Stimulated activated CD4-positive, alpha-beta T cell treated with anti-CD3 and anti-CD28 coated beads, Interleukin-12 subunit alpha, Interleukin-12 subunit beta, amount 100 ng/mL, for 4 hours (primary cell): ENCODE results near the gene CUX1.
A peak's percentile ranks its signal among the peaks of the same experiment; 100 is the strongest.
"Not testable (repeated sequence)": the region's sequence is repeated elsewhere in the genome, so short reads cannot be mapped to it uniquely, and the experiment has no call there.

Experiments
- DNase-seq: peaks from one replicate; pipeline ENCODE4 v3.0.0-alpha.2; 2020

CUX1 gene, protein sequence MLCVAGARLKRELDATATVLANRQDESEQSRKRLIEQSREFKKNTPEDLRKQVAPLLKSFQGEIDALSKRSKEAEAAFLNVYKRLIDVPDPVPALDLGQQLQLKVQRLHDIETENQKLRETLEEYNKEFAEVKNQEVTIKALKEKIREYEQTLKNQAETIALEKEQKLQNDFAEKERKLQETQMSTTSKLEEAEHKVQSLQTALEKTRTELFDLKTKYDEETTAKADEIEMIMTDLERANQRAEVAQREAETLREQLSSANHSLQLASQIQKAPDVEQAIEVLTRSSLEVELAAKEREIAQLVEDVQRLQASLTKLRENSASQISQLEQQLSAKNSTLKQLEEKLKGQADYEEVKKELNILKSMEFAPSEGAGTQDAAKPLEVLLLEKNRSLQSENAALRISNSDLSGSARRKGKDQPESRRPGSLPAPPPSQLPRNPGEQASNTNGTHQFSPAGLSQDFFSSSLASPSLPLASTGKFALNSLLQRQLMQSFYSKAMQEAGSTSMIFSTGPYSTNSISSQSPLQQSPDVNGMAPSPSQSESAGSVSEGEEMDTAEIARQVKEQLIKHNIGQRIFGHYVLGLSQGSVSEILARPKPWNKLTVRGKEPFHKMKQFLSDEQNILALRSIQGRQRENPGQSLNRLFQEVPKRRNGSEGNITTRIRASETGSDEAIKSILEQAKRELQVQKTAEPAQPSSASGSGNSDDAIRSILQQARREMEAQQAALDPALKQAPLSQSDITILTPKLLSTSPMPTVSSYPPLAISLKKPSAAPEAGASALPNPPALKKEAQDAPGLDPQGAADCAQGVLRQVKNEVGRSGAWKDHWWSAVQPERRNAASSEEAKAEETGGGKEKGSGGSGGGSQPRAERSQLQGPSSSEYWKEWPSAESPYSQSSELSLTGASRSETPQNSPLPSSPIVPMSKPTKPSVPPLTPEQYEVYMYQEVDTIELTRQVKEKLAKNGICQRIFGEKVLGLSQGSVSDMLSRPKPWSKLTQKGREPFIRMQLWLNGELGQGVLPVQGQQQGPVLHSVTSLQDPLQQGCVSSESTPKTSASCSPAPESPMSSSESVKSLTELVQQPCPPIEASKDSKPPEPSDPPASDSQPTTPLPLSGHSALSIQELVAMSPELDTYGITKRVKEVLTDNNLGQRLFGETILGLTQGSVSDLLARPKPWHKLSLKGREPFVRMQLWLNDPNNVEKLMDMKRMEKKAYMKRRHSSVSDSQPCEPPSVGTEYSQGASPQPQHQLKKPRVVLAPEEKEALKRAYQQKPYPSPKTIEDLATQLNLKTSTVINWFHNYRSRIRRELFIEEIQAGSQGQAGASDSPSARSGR (N-terminal part only)

GRCh38 chr7:101817471-101818286 lies at the start of gene CUX1:
CUX1 (plus strand) TSS chr7:101817626; CDS start chr7:101817640, 14 bp downstream.
- peak; percentile 32 for DNase-seq

- DNase-seq, result no peak
Measured at GRCh38 chr7:101768280-101768679, 49.1 kb upstream of the CUX1 start.

- DNase-seq, result no peak
Measured at GRCh38 chr7:101770466-101770865, 47.0 kb upstream of the CUX1 start.

DNA sequence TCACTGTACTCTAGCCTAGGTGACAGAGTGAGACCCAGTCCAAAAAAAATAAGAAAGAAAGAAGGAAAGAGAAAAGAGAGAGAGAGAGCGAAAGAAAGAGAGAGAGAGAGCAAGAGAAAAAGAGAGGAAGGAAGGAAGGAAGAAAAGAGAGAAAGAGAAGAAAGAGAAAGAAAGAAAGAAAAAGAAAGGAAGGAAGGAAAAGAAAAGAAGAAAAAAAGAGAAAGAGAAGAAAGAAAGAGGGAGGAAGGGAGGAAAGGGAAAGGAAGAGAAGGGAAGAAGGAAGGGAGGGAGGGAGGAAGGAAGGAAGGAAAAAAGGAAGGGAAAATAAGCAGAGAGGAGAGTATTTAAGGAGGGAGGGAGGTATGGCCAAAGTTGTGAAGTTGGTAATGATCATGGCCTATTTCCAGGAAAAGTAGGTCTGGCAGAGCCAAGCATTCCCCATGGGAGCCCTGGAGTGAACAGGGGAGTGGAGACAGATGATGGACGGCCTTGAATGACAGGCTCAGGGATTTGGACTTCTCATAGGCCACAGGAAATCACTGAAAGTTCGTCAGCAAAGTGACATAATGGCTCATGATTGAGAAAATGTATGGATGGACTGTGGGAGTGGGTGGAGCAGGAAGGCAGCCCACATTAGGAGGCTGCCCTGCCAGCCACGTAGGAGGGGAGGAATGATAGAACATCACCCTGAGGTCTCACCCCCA lies 44.8 kb upstream of the CUX1 start:
- DNase-seq, result no peak

DNA sequence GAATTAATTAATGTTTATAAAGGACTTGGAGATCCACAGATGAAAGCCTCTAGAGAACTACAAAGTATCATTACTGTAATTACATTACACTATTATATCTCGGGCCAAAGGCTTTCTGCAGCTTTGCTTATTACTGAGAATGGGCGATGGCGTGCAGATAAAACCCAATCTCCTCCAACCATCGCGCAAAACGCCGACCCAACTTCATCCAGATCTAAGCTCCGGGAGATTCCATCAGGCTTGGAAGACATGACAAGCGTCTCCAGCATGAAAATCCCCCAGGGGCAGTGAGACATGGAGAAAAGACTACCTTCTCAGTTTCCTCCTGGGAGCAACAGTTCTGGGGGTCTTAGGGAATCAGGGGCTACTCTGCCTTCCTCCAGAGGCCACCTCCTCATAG lies 42.2 kb upstream of the CUX1 start:
- DNase-seq, result no peak

DNA sequence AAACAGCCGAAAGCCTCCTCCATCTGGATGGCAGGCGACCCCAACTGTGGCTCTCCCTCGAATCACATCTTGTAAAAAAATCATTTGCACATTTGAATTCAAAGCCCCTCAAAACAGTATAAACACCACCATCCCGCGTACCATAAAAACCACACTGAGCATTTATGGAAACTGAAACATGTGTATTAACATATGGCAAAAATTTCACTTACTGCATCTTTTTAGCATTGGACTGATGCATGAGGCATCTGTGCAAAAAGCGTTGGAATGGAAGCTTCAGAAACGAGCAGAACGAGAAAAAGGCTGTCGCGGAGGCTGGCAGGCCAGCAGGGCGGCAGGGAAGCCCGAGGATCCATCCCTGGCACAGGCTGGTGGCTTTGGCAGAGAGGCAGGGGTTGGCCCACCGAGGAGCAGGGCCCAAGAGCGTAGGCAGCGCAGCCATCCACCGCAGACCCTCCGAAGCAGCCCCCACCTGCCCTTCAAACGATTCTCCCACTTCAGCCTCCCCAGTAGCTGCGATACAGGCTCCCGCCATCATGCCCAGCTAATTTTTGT lies 39.3 kb upstream of the CUX1 start:
- DNase-seq, result no peak

- no peak for DNase-seq
Measured at GRCh38 chr7:101779267-101779666, 38.2 kb upstream of the CUX1 start.

GRCh38 chr7:101780281-101780680 lies 37.1 kb upstream of the CUX1 start:
- DNase-seq, result no peak

DNA sequence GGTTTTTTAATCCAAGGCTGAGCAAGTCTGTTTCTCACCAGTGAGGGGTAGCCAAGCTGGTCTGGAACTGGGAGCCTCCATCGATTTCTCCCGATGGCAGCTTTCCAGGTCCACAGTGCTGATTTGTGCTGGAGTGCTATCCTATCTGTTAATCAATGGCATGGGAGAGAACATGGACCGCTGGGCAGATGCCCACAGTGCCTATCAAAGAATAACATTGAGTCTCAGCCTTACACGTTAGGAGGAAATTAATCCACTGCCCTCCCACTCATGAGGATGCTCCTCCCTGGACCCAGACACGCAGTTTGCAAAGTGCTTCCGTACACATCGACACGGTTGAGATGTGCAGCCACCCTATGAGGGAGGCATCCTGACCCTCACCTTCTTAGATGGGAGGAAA lies 36.0 kb upstream of the CUX1 start:
- no peak for DNase-seq

DNA sequence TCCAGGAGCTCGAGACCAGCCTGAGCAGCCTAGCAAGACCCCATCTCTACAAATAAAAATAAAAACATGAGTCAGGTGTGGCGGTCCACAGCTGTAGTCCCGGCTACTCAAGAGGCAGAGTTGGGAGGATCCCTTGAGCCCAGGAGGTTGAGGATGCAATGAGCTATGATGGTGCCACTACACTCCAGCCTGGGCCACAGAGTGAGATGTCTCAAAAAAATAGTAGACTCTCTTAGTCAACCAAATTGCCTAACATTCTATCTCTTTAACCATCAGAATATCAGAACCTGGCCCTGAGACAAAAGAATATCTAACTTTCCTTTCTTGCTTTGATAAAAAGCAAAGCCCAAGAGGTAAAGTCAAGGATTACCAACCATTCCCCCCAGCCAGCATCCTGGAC lies 35.0 kb upstream of the CUX1 start:
- DNase-seq, result no peak

DNA sequence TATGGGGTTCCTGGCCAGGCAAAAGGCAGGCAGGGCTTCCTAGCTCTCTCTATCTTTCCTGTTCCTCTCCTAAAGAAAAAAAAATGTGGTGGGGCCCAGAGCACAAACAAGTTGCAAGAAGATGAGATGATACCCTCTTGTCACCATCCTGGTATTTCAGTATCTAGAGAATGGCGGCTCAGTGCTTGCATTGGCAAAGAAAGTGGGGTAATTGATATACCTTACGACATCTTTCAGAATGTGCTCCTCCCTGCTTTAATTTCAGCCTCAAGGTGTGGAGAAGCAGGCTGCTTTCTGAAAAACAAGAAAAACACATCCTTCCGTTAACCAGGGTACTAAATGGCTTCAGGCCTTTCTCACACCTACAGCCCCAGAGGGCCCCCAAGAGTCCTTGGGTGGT lies 34.5 kb upstream of the CUX1 start:
- DNase-seq, result no peak

GRCh38 chr7:101783381-101784181 lies 33.8 kb upstream of the CUX1 start:
- no peak for DNase-seq

GRCh38 chr7:101784292-101785127 lies 32.9 kb upstream of the CUX1 start:
- no peak for DNase-seq

DNA sequence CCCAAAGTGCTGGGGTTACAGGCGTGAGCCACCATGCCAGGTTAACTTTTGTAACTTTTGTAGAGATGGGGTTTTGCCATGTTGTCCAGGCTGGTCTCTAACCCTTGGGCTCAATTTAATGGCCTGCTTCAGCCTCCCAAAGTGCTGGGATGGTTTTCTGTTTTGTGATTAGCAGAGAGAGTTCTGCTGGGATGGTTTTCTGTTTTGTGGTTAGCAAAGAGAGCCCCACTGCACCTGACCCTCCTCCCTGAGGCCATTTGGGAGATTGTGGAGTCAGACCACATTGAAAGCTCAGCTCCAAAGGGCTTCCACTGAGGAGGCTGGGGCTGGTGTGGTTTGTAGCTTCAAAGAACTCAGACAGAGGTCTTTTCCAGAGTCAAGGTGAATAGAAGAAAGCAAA lies 29.6 kb upstream of the CUX1 start:
- no peak for DNase-seq

GRCh38 chr7:101788517-101788916 lies 28.9 kb upstream of the CUX1 start:
- no peak for DNase-seq

DNA sequence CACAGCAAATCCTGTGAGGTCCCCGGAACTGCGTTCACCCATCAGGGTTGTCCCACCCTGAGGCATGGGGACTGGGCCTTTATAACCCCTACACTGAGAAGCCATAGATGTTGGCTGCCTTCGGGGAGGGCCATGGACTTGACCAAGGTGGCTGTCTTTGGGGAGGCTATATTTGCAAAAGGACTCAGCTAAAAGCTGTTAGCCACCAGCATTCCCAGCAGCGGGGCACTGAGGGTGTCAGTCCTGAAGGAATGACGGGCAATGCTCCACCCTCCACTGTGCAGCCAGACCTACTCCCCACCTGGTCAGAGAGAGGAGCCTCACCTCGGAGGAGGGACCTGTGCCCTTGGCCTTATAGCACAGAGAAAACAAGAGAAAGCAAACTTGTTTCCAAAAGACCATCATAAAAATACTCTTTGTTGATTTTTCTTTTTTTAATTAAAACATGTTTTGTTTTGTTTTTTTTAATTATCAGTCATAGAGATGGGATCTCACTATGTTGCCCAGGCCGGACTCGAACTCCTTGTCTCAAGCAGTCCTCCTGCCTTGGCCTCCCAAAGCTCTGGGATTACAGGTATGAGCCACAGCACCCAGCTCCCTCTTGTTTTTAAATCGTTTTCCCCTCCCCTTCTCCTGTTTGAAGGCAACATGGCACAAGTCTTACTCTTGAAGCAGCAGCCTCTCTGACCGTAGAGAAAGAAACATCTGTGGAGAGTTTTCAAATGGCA lies 26.7 kb upstream of the CUX1 start:
- no peak for DNase-seq

DNA sequence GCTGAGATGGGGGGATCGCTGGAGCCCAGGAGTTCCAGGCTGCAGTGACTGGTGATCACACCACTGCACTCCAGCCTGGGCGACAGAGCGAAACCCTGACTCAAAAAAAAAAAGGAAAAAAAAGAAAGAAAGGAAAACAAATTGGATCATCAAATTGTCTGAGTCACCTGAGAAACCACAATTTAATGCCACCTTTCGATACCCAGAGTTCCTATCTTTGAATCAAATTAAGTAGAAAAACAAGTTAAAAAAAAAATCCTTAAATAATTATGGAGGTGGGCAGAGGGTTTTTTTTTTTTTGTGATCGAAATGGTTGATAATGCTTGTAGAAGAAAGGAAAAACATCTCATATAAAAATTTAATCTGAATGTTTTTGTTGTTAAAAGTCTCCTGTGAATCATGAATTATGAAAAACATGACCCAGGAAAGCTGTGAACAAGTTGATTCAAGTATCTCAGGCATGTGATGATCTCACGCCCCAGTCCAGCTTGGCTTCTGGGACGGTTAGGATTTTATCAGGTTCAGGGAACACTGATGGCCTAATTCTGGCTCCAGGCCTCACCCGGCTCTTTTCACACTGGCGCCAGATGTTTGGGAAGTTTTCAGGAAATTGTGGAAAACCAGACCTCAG lies 25.3 kb upstream of the CUX1 start:
- DNase-seq, result no peak

DNA sequence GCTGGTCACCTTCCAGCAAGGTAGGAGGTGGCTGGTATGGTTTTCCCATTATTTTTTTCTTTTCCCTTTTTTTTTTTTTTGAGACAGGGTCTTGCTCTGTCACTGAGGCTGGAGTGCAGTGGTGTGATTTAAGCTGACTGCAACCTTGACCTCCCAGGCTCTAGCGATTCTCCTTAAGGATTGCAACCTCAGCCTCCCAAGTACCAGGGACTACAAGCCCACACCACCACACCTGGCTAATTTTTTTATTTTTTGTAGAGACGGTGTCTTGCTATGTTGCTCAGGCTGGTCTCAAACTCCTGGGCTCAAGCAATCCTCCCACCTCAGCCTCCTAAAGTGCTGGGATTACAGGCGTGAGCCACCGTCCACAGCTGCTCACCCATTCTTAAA lies 24.7 kb upstream of the CUX1 start:
- DNase-seq, result not testable (repeated sequence)
